GM23248 (cell line): Measurements from ENCODE around the gene CASP1.

ENCODE experiments used
- EZH2 ChIP-seq: fragments of 200-600 bp; sonication (generic); IDR thresholded peaks from 2 replicates; pipeline ENCODE4 v1.6.1; 2018; ENCODE audit warnings: antibody characterized with exemption, mild to moderate bottlenecking; ENCODE audit not compliant: insufficient read depth, poor library complexity, severe bottlenecking
- EZH2phosphoT487 ChIP-seq: fragments of 200-600 bp; sonication (generic); IDR thresholded peaks from 2 replicates; pipeline ENCODE4 v1.6.1; 2018; ENCODE audit warnings: antibody characterized with exemption, moderate library complexity, mild to moderate bottlenecking, low read depth; ENCODE audit not compliant: insufficient read depth

- TF ChIP-seq EZH2, result no peak
- no peak for TF ChIP-seq EZH2phosphoT487
These were observed 7.3 kb downstream of the CASP1 start for GRCh38 chr11:105027678-105028077.
